ENCODE data around the gene TBC1D9. TPM values are rescaled to one million over a fixed set of nuclear protein-coding genes. Genes with fewer than 3 reads are reported as not detected.

The TBC1D9 gene
- polyA plus RNA-seq, 1 donor (not counting 4 experiments of a cell fraction or from before 2014, with no cell fraction given), result 11.6 TPM

DNA sequence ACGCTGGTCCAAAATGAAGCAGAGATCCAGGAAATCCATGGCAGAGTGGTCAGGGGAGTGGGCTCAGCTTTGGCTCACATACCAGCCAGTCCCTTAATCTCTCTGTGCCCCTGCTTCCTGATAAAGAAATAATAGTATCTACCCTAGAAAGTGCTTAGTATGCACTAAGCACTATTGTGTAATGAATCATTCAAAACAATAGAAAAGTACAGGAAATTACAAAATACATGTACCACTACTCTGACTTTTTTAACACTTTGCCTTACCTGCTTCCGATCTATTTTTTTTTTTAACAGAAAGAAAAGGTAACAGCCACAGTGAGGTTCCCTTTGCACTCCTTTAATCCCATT lies 49.9 kb downstream of the TBC1D9 start:
- Histone ChIP-seq H3K27ac (ENCODE audit: control insufficient read depth, insufficient read depth, low read length) (no peak overlapping the region), H3K4me2 (ENCODE audit: control insufficient read depth, extremely low read depth, insufficient read depth, low read depth, low read length) (no peak overlapping the region), H3K79me2 (ENCODE audit: control insufficient read depth, insufficient read depth, low read length) (no peaks in the 10 kb centered on the region), H3K9me1 (ENCODE audit: control insufficient read depth, extremely low read depth, insufficient read depth, low read length) (no peaks in the 10 kb centered on the region), H3K4me1 (ENCODE audit: control insufficient read depth, extremely low read depth, insufficient read depth, low read length) (peaks cover 13% of the 10 kb centered on the region), H3K36me3 (ENCODE audit: control insufficient read depth in 2 of 2, extremely low read depth in 1 of 2, insufficient read depth in 2 of 2, low read length in 2 of 2) (peaks cover 0 to under 1% of the 10 kb centered on the region in 2 experiments), H3K27me3 (ENCODE audit: control insufficient read depth, extremely low read depth, insufficient read depth, low read length) (no peaks in the 10 kb centered on the region), H3K9me3 (ENCODE audit: control insufficient read depth, low read depth, low read length) (no peaks in the 10 kb centered on the region), H3K9ac (ENCODE audit: control insufficient read depth, extremely low read depth, insufficient read depth, low read length) (no peak overlapping the region), H3K4me3 (ENCODE audit: control insufficient read depth in 2 of 3, extremely low read depth in 1 of 3, insufficient read depth in 2 of 3, low read depth in 1 of 3, low read length in 3 of 3) (no peak overlapping the region), H4K20me1 (ENCODE audit: control insufficient read depth, extremely low read depth, insufficient read depth, low read length) (no peaks in the 10 kb centered on the region), H2AFZ (ENCODE audit: control insufficient read depth, low read length) (no peak overlapping the region)
- DNase-seq (ENCODE audit: low read depth, low spot score), result no peak
- dilution Hi-C loops (cut with MboI; ENCODE audit: extremely low pct_ligation_motif_present, low sequenced_read_pairs), result no loop called here
- FAIRE-seq, result no peak
- TF ChIP-seq EZH2 (IDR thresholded peaks at IDR 0.05; ENCODE audit: low read length), result no peak
- TF ChIP-seq, protein P1, sequence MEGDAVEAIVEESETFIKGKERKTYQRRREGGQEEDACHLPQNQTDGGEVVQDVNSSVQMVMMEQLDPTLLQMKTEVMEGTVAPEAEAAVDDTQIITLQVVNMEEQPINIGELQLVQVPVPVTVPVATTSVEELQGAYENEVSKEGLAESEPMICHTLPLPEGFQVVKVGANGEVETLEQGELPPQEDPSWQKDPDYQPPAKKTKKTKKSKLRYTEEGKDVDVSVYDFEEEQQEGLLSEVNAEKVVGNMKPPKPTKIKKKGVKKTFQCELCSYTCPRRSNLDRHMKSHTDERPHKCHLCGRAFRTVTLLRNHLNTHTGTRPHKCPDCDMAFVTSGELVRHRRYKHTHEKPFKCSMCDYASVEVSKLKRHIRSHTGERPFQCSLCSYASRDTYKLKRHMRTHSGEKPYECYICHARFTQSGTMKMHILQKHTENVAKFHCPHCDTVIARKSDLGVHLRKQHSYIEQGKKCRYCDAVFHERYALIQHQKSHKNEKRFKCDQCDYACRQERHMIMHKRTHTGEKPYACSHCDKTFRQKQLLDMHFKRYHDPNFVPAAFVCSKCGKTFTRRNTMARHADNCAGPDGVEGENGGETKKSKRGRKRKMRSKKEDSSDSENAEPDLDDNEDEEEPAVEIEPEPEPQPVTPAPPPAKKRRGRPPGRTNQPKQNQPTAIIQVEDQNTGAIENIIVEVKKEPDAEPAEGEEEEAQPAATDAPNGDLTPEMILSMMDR (optimal IDR thresholded peaks at IDR 0.05 in 1 of 3, IDR thresholded peaks at IDR 0.05 in 1 of 3, conservative IDR thresholded peaks at IDR 0.05 in 1 of 3; ENCODE audit: extremely low read depth in 1 of 3, insufficient read depth in 2 of 3, low read length in 3 of 3), result no peak

DNA sequence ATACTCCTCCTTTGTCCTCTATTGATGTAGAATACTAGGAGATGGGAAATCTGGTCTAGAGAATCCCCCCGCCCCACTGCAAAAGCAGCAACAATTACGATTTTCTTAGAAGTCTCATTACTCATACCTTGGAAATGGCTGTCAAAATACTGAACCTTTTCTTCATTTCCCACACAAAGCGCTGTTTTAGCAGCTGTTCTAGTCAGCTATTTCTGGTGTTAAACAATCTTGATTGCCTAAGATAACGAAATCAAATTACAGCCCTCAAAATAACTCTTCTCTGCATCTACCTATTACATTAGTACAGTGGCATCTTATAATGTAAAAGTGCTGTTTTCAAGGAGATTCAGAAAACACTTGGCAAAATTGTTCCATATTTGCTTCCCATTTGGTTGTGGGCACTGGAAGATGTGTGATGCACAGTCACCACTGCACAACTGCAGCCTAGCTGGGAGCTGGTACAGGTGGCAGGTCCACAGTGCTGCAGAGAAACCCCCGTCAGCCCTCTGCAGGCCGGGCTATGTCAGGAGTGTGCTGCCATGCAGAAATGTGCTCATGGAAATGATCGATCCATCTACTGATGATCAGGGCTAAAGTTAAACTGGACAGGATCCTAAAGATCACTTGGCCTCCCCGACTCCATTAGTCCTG lies 50.4 kb downstream of the TBC1D9 start:
- no peaks in the 10 kb centered on the region for H3K9me1 ChIP-seq (ENCODE audit: control insufficient read depth, extremely low read depth, insufficient read depth, low read length)
- H3K27ac ChIP-seq (ENCODE audit: control insufficient read depth, insufficient read depth, low read length), result no peak overlapping the region
- no peak overlapping the region for H2AFZ ChIP-seq (ENCODE audit: control insufficient read depth, low read length)
- no peaks in the 10 kb centered on the region for H3K9me3 ChIP-seq (ENCODE audit: control insufficient read depth, low read depth, low read length)
- no peaks in the 10 kb centered on the region for H3K79me2 ChIP-seq (ENCODE audit: control insufficient read depth, insufficient read depth, low read length)
- H3K4me2 ChIP-seq (ENCODE audit: control insufficient read depth, extremely low read depth, insufficient read depth, low read depth, low read length), result no peak overlapping the region
- TF ChIP-seq, protein P1 (optimal IDR thresholded peaks at IDR 0.05 in 1 of 3, IDR thresholded peaks at IDR 0.05 in 1 of 3, conservative IDR thresholded peaks at IDR 0.05 in 1 of 3; ENCODE audit: extremely low read depth in 1 of 3, insufficient read depth in 2 of 3, low read length in 3 of 3), result no peak
- no peak for TF ChIP-seq EZH2 (IDR thresholded peaks at IDR 0.05; ENCODE audit: low read length)
- H3K4me1 ChIP-seq (ENCODE audit: control insufficient read depth, extremely low read depth, insufficient read depth, low read length), result peaks cover 13% of the 10 kb centered on the region
- no peaks in the 10 kb centered on the region for H3K27me3 ChIP-seq (ENCODE audit: control insufficient read depth, extremely low read depth, insufficient read depth, low read length)
- no peak for DNase-seq (ENCODE audit: low read depth, low spot score)
- no peak for FAIRE-seq
- peaks cover 0 to 5% of the 10 kb centered on the region in 2 experiments for H3K36me3 ChIP-seq (ENCODE audit: control insufficient read depth in 2 of 2, extremely low read depth in 1 of 2, insufficient read depth in 2 of 2, low read length in 2 of 2)
- dilution Hi-C loops (cut with MboI; ENCODE audit: extremely low pct_ligation_motif_present, low sequenced_read_pairs), result no loop called here
- no peaks in the 10 kb centered on the region for H4K20me1 ChIP-seq (ENCODE audit: control insufficient read depth, extremely low read depth, insufficient read depth, low read length)
- H3K9ac ChIP-seq (ENCODE audit: control insufficient read depth, extremely low read depth, insufficient read depth, low read length), result no peak overlapping the region
- H3K4me3 ChIP-seq (ENCODE audit: control insufficient read depth in 2 of 3, extremely low read depth in 1 of 3, insufficient read depth in 2 of 3, low read depth in 1 of 3, low read length in 3 of 3), result no peak overlapping the region
